Measurements from ENCODE around the gene ESR2. TPM values are rescaled to one million over a fixed set of nuclear protein-coding genes. Genes with fewer than 3 reads are reported as not detected.
"Not testable (repeated sequence)": the region's sequence is repeated elsewhere in the genome, so short reads cannot be mapped to it uniquely, and the experiment has no call there.

ESR2 gene
- polyA plus RNA-seq, 4 donors, result 0.51 to 0.91 (median 0.84) TPM

DNA sequence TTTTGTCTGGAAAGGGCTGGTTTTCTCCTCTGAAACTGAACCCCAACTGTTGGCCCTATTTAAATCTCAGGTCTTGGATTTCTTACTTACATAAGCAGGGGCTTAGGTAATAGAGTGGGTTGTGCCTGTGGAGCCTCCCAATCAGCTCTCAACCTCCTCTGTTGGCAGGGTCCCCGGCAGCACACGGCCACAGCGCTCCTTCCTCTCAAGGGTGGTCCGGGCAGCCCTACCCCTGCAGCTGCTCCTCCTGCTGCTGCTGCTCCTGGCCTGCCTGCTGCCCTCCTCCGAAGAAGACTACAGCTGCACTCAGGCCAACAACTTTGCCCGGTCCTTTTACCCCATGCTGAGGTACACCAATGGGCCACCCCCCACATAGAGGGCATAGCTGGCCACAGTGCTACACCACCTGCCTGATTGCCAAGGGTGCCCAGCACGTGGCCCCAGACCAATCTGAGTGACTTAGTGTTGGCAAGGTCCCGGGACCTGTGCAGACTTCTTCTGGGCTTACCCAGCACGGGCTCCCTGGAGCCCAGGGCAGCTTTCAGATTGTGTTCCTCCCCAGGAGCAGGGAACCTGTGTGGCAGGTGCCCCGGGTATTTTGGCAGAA, 68.9 kb downstream of the ESR2 start:
- no peak for DNase-seq (ENCODE audit: low read depth in 4 of 4, low spot score in 3 of 4)

GRCh38 chr14:64221391-64222003, 72.7 kb downstream of the ESR2 start:
- no peak for DNase-seq (ENCODE audit: low read depth in 4 of 4, low spot score in 3 of 4)

DNA sequence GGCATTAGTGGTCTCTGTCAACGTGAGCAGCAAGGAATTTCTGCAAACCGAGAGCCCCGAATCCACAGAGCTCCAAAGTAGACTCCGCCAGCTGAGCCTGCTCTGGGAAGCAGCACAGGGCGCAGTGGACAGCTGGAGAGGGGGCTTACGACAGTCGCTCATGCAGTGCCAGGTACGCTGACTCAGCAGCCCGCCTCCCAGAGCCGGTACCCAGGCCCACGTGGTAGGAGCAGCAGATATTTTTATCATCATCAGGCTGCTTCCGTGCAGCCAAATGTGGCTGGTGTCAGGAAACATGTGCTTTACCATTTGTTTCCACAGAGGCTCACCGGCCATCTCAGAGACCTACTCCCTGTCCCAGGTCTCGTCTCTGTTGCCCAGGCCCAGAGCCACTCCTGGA, 73.7 kb downstream of the ESR2 start:
- no peak for DNase-seq (ENCODE audit: low read depth in 4 of 4, low spot score in 3 of 4)

DNA sequence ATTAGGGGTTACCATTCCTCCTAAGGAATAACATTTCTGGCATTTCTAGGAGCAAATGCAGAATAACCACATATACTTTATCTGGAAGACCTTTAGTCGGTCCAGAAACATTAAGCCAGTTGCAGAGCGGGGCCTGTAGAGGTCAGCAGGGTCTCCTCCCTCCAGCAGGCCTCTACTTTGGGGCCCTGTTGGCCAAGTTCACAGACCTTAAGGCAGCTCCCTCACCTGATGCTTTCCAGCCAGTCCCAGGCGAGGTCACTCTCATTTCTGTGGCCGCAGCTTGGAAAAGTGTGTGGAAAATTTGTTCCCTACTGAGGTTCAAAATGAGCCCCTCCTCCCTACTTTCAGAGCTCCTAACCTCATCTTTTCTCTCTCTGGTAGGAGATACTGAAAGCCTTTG, 74.1 kb downstream of the ESR2 start:
- no peak for DNase-seq (ENCODE audit: low read depth in 4 of 4, low spot score in 3 of 4)

GRCh38 chr14:64218344-64219240, 75.6 kb downstream of the ESR2 start:
- no peak for DNase-seq (ENCODE audit: low read depth in 4 of 4, low spot score in 3 of 4)

DNA sequence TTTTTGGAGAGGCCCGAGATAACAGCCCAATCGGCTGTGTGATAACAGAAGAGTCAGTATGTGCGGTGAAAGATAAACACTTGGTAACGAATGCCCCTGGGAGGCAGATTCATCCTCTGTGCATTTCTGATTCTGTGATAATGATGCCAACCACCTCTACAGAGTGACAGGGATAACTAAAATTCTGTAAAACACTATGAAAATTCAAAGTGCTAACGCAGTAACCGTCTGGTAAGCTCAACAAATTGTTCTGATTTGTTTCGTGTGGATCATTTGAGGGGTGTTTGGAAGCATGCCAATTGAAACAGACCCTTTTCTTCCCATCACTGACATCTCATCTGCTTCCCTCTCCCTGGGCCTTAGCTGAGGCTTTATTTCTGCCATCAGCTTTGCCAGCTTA, 76.3 kb downstream of the ESR2 start:
- no peak for DNase-seq (ENCODE audit: low read depth in 4 of 4, low spot score in 3 of 4)

DNA sequence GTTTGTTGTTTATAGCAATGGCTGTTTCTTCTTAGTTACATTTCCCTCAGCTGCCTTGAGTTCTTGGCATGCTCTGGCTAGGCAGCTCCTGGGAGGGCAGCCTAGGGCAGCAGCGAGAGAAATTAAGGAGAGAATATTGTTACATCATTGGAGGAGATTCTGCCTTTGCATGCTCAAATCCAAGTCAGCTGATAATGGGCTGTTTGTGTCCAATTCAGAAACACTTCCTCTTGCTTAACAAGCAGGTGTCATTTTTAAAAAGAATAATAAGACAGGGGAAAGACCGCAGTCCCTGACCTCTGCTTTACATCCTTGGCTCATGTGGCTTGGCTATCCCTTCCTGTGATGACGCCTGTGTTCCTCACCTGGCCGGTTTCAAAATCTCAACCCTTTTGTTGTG, 76.9 kb downstream of the ESR2 start:
- no peak for DNase-seq (ENCODE audit: low read depth in 4 of 4, low spot score in 3 of 4)

DNA sequence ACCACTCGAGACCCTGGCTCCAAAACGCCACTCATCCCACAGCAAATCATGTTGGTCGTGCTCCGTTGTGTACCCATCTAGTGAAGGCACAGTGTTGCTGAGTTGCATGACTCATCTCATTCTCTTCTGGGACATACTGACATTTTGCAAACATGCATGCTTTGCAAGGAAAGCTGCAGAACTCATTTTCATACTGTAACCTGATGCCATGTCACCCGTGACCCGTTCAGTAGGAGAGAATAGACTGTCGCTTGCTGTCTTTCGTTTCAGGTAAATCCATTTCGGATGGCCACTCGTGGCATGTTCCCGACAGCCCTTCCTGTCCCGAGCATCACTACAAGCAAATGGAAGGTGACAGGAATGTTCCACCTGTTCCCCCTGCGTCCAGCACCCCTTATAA, 78.2 kb downstream of the ESR2 start:
- DNase-seq (ENCODE audit: low read depth in 4 of 4, low spot score in 3 of 4), result no peak

DNA sequence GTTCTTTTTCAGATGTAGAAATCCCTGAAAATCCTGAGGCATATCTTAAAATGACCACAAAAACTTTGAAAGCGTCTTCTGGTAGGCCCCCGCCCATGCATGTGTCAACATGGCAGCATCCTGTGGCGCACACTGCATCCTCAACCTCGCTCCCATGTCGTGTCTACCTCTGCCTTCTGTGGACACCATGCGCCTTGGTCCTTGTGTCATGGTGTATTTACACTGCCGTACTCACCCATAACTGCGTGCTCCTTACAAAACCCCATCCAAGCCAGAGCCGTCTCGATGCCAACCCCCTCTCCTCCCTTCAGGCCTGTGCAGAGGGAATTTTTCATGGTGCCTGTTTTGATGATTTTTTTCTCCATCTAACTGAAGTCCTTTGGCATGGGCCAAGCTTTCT, 78.9 kb downstream of the ESR2 start:
- no peak for DNase-seq (ENCODE audit: low read depth in 4 of 4, low spot score in 3 of 4)

GRCh38 chr14:64213853-64214570, 80.2 kb downstream of the ESR2 start:
- no peak for DNase-seq (ENCODE audit: low read depth in 4 of 4, low spot score in 3 of 4)

- DNase-seq (ENCODE audit: low read depth in 4 of 4, low spot score in 3 of 4), result no peak
These were observed 81.1 kb downstream of the ESR2 start for GRCh38 chr14:64213086-64213485.

- DNase-seq (ENCODE audit: low read depth in 4 of 4, low spot score in 3 of 4), result no peak
These were observed 81.5 kb downstream of the ESR2 start for GRCh38 chr14:64212666-64213065.

- not testable (repeated sequence) for DNase-seq (ENCODE audit: low read depth in 4 of 4, low spot score in 3 of 4)
These were observed 83.3 kb downstream of the ESR2 start for GRCh38 chr14:64210912-64211311.

- DNase-seq (ENCODE audit: low read depth in 4 of 4, low spot score in 3 of 4), result no peak
These were observed 84.0 kb downstream of the ESR2 start for GRCh38 chr14:64210216-64210615.

DNA sequence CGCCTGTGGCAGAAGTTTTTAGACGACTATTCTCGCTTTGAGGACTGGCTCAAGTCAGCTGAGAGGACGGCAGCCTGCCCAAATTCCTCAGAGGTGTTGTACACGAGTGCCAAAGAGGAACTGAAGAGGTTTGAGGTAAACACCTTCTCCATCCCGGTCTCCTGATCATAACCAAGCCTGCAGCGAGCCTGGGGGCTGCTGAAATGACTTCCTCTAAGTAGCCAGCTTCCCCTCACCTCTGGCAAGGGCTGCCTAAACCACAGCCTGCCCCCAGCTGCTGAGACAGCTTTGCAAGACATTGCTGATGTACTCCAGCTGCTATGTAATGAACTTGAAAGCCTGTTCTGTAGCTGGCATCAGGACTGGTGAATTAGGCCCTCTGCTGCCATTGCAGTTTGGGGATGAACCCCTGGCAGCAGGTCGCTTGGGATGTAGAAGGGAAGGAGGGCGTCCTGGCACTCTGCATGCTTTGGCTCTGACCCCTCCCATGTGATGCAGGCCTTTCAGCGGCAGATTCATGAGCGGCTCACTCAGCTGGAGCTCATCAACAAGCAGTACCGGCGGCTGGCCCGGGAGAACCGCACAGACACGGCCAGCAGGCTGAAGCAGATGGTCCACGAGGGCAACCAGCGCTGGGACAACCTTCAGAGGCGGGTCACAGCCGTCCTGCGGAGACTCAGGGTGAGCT, 84.6 kb downstream of the ESR2 start:
- DNase-seq (ENCODE audit: low read depth in 4 of 4, low spot score in 3 of 4), result peak in 2 of 4 donors; percentile 31 to 33

DNA sequence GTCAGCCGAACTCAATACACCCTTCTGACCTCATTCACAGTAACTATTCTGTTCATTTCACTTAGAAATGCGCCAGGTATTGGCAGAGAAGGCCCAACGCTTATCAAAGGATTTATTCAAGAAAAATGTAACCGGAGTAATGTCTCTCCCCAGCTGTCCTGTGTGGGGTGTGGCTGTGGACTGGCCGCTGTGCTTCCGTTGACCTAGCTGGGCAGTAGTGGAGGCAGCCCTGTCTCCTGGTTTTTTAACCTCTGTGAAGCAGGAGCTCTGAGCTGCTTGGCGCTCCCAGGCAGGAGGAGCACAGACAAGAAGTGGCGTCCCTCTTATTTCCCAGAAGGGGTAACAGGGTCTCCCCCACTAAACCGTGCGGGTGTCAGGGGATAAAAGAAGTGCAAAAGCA, 85.2 kb downstream of the ESR2 start:
- no peak for DNase-seq (ENCODE audit: low read depth in 4 of 4, low spot score in 3 of 4)

DNA sequence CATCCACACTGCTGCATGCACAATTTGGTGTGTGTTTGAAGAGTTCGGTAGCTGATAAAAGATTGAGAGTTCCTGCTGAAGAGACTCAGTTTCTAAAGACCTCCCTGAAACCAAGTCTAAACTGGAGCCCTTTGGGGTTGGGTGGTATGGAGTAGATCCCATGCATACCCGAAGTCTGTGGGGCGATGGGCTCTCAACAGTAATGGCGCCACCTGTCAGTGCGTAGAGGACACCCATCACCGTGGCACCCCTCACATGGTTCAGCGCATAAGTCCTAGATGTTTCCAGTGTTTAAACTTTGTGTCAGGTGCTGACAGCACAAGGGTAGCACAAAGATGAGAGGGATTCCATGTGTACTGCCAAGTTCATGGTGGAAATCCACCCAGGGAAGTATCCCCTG, 85.9 kb downstream of the ESR2 start:
- DNase-seq (ENCODE audit: low read depth in 4 of 4, low spot score in 3 of 4), result no peak

- no peak for DNase-seq (ENCODE audit: low read depth in 4 of 4, low spot score in 3 of 4)
These were observed 90.7 kb downstream of the ESR2 start for GRCh38 chr14:64203366-64204006.

DNA sequence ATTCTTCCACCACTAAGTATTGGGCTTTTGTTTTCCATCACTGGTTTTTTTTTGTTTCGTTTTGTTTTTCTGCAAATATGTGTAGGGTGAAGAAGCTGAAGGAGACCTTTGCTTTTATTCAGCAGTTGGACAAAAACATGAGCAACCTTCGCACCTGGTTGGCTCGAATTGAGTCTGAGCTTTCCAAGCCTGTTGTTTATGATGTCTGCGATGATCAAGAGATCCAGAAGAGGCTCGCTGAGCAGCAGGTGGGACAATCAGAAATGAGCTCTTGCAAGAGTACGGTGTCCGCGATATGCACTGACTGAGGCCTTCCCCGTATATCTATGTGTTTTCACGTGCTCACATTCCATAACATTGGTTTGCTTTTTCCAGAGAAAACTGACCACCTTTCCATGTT, 91.5 kb downstream of the ESR2 start:
- DNase-seq (ENCODE audit: low read depth in 4 of 4, low spot score in 3 of 4), result no peak

GRCh38 chr14:64201921-64202545, 92.1 kb downstream of the ESR2 start:
- no peak for DNase-seq (ENCODE audit: low read depth in 4 of 4, low spot score in 3 of 4)
